Effector memory CD4-positive, alpha-beta T cell (primary cell): ENCODE measurements around the gene CLSTN1.

Experiments
- DNase-seq, 3 donors: peaks; one replicate each; pipeline ENCODE4 v3.0.0-alpha.2; 2020
- H3K27ac ChIP-seq: 2 replicates; pipeline ENCODE4 v1.7.0; 2013; ENCODE audit warnings: mild to moderate bottlenecking, low read length, moderate library complexity; ENCODE audit not compliant: insufficient read depth, poor library complexity, severe bottlenecking
- H3K27me3 ChIP-seq: replicated peaks from 2 replicates; pipeline ENCODE4 v1.7.0; 2013; ENCODE audit warnings: mild to moderate bottlenecking, low read length; ENCODE audit not compliant: insufficient read depth, control insufficient read depth, poor library complexity, severe bottlenecking
- H3K36me3 ChIP-seq: 2 replicates; pipeline ENCODE4 v1.7.0; 2013; ENCODE audit warnings: mild to moderate bottlenecking, low read length, moderate library complexity; ENCODE audit not compliant: control insufficient read depth, insufficient read depth
- H3K4me1 ChIP-seq: 2 replicates; pipeline ENCODE4 v1.7.0; 2013; ENCODE audit warnings: low read length, mild to moderate bottlenecking; ENCODE audit not compliant: control insufficient read depth, insufficient read depth, poor library complexity, severe bottlenecking
- H3K4me3 ChIP-seq: 2 replicates; pipeline ENCODE4 v1.7.0; 2013; ENCODE audit warnings: low read length, low read depth, mild to moderate bottlenecking; ENCODE audit not compliant: insufficient read depth, poor library complexity, severe bottlenecking
- H3K9me3 ChIP-seq: 2 replicates; pipeline ENCODE4 v1.7.0; 2013; ENCODE audit warnings: mild to moderate bottlenecking, low read length, moderate library complexity; ENCODE audit not compliant: control insufficient read depth

Gene CLSTN1

GRCh38 chr1:9691691-9692090 is 132.1 kb downstream of the CLSTN1 start:
- peaks cover 51% of the 10 kb centered on the region for H3K4me1 ChIP-seq
- DNase-seq = no peak
- no peaks in the 10 kb centered on the region for H3K27me3 ChIP-seq
- H3K27ac ChIP-seq = peak overlapping the region; percentile 8
- peaks cover 26% of the 10 kb centered on the region for H3K36me3 ChIP-seq
- H3K9me3 ChIP-seq = no peaks in the 10 kb centered on the region
- H3K4me3 ChIP-seq = no peak overlapping the region

GRCh38 chr1:9691108-9691445 is 132.7 kb downstream of the CLSTN1 start:
- peaks cover 26% of the 10 kb centered on the region for H3K36me3 ChIP-seq
- H3K27ac ChIP-seq = peak overlapping the region; percentile 42
- peak overlapping the region; percentile 17 for H3K4me3 ChIP-seq
- H3K9me3 ChIP-seq = no peaks in the 10 kb centered on the region
- DNase-seq = no peak
- H3K27me3 ChIP-seq = no peaks in the 10 kb centered on the region
- peaks cover 51% of the 10 kb centered on the region for H3K4me1 ChIP-seq

DNA sequence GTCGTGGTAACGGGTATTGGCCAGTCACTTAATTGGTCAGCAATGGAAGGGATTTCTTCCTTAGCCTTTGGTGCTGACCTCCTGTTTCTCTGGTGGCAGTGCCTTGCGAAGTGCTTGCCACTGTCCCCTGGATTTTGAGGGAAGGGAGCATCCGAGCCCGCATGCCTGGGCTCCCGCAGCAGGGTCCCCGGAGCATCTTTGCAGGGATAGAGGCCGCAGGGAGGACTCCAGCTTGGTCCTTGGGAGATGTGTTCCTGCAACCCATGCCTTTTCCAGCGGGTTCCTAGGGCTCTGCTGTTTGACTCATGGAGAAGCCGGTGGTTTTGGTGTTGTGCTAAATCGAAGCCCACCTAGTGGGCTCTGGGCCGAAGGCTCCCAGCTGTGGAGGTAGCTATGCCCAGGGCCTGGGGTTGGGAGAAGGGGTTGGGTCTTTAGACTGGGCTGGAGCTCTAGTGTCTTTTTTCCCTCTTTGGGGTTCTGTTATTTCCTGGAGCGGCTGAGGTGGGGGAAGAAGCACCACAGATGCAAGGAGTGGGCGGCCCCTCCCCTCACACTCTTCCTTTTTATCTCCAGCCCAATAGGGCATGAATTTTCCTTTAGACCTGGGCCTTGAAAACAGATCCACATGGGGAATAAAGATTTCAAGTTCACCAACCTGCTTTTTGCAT is 133.2 kb downstream of the CLSTN1 start:
- DNase-seq = no peak
- Histone ChIP-seq H3K36me3 (peaks cover 26% of the 10 kb centered on the region), H3K27me3 (no peaks in the 10 kb centered on the region), H3K9me3 (no peaks in the 10 kb centered on the region), H3K4me1 (peaks cover 55% of the 10 kb centered on the region), H3K4me3 (peak overlapping the region; percentile 17), H3K27ac (peak overlapping the region; percentile 42)

GRCh38 chr1:9689971-9690381 is 133.8 kb downstream of the CLSTN1 start:
- peaks cover 55% of the 10 kb centered on the region for H3K4me1 ChIP-seq

GRCh38 chr1:9689011-9689706 is 134.6 kb downstream of the CLSTN1 start:
- peaks cover 55% of the 10 kb centered on the region for H3K4me1 ChIP-seq
- H3K36me3 ChIP-seq = peaks cover 24% of the 10 kb centered on the region
- H3K27ac ChIP-seq = peak overlapping the region; percentile 42
- H3K27me3 ChIP-seq = no peaks in the 10 kb centered on the region
- no peaks in the 10 kb centered on the region for H3K9me3 ChIP-seq
- H3K4me3 ChIP-seq = peak overlapping the region; percentile 57
- DNase-seq = peak; percentile 69 to 76 (median 74)

More at GRCh38 chr1:9689971-9690381, 133.8 kb downstream of the CLSTN1 start:
- DNase-seq = no peak
- H3K4me3 ChIP-seq = peak overlapping the region; percentile 17
- peaks cover 26% of the 10 kb centered on the region for H3K36me3 ChIP-seq
- no peaks in the 10 kb centered on the region for H3K9me3 ChIP-seq
- no peaks in the 10 kb centered on the region for H3K27me3 ChIP-seq
- peak overlapping the region; percentile 42 for H3K27ac ChIP-seq

GRCh38 chr1:9688599-9688998 is 135.2 kb downstream of the CLSTN1 start:
- DNase-seq = no peak
- peak overlapping the region; percentile 40 for H3K27ac ChIP-seq
- H3K36me3 ChIP-seq = peaks cover 18% of the 10 kb centered on the region
- H3K4me1 ChIP-seq = peaks cover 54% of the 10 kb centered on the region
- H3K27me3 ChIP-seq = no peaks in the 10 kb centered on the region
- H3K9me3 ChIP-seq = no peaks in the 10 kb centered on the region
- H3K4me3 ChIP-seq = peak overlapping the region; percentile 57

- no peaks in the 10 kb centered on the region for H3K9me3 ChIP-seq
- peak overlapping the region; percentile 57 for H3K4me3 ChIP-seq
- peak overlapping the region; percentile 67 for H3K27ac ChIP-seq
- H3K36me3 ChIP-seq = peaks cover 14% of the 10 kb centered on the region
- no peaks in the 10 kb centered on the region for H3K27me3 ChIP-seq
- no peak for DNase-seq
- H3K4me1 ChIP-seq = peaks cover 56% of the 10 kb centered on the region
Observed at GRCh38 chr1:9687874-9688582, 135.7 kb downstream of the CLSTN1 start.

DNA sequence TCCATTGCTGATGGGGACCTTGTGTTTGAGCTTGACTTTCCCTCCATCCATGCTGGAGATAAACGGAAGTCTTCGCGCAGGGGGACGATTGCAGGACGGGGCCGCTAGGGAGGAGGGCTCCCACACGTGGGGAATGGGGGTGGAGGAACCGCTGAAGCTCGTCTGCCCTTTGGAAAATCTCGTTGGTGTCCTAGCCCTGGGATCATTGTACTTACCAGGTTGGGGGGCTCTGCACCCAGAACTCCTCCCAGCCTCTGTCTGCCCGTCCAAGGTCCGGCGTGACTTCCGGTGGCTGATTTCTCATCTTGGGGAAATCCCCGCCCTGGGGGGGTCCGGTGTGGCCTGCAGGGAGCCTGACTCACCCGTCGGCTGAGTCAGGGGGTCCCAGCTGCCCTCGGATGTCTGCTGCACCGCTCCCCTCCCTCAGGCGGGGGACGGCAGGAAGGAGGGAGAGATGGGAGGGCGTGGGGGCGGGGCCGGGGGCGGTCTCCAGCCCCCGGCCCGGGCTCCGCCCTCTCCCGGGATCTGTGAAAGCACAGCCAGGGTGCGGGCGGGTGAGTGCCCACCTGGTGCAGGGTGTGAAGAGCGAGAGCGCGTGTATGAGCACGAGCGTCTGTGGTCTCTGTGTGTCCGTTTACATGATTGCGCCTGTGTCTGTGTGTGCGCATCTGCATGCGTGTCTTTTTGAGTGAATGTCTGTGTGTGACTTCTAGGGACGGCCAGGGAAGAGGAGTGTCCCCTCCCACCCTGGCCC is 136.5 kb downstream of the CLSTN1 start:
- H3K4me1 ChIP-seq = peaks cover 56% of the 10 kb centered on the region

DNA sequence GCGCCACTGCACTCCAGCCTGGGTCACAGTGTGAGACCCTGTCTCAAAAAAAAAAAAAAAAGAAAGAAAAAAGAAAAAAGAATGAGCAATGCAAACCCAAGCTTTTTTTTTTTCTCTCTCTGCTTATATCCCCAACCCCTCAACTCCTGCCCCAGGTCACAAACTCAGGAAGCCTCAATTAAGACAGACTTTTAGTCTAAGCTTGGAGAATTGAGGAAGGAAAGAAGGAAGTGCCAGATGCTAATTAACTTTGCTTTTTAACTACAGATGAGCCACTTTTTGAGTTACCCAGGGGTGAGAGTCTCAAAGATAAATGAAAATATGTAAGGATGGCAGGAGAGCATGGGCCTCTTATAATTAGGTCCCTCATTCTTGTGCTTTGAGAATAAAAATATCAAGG is 139.0 kb downstream of the CLSTN1 start:
- DNase-seq = no peak
- peaks cover 39% of the 10 kb centered on the region for H3K4me1 ChIP-seq
- no peaks in the 10 kb centered on the region for H3K27me3 ChIP-seq
- H3K9me3 ChIP-seq = no peaks in the 10 kb centered on the region
- peak overlapping the region; percentile 32 for H3K27ac ChIP-seq
- peaks cover 7% of the 10 kb centered on the region for H3K36me3 ChIP-seq
- H3K4me3 ChIP-seq = no peak overlapping the region

More for the DNA sequence above, 136.5 kb downstream of the CLSTN1 start:
- Histone ChIP-seq H3K9me3 (no peaks in the 10 kb centered on the region), H3K4me3 (peak overlapping the region; percentile 57), H3K27me3 (no peaks in the 10 kb centered on the region), H3K27ac (peak overlapping the region; percentile 67), H3K36me3 (peaks cover 10% of the 10 kb centered on the region)
- DNase-seq = peak; percentile 59 to 72 (median 70)
